Fibroblast of villous mesenchyme (primary cell): ENCODE data around the gene TAS2R50. TPM values are rescaled to one million over a fixed set of nuclear protein-coding genes. Genes with fewer than 3 reads are reported as not detected.
"Not testable (repeated sequence)": the region's sequence is repeated elsewhere in the genome, so short reads cannot be mapped to it uniquely, and the experiment has no call there.

Experiments
- DNase-seq: peaks from one replicate; pipeline ENCODE4 v3.0.0-alpha.2; 2010; ENCODE audit warnings: low read depth
- H3K4me3 ChIP-seq: 2 replicates; pipeline ENCODE4 v1.5.1; 2011; ENCODE audit warnings: low read depth, mild to moderate bottlenecking, low read length
- total RNA-seq: library from RNA; depleted of rRNA; stranded (reverse); fragments of >200 nt; gene quantifications from 2 replicates; pipeline ENCODE4 v1.2.3, GENCODE V29; 2012
- TF ChIP-seq, protein P1 (sequence below): IDR thresholded peaks from 2 replicates; pipeline ENCODE4 v1.5.1; 2012; ENCODE audit warnings: low read depth, mild to moderate bottlenecking, low read length; ENCODE audit not compliant: insufficient read depth

The TAS2R50 gene, protein sequence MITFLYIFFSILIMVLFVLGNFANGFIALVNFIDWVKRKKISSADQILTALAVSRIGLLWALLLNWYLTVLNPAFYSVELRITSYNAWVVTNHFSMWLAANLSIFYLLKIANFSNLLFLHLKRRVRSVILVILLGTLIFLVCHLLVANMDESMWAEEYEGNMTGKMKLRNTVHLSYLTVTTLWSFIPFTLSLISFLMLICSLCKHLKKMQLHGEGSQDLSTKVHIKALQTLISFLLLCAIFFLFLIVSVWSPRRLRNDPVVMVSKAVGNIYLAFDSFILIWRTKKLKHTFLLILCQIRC
- total RNA-seq: 5.8 and 7.3 TPM in 2 replicates

- no peak within 1 kb of the TSS for H3K4me3 ChIP-seq
- no peak for DNase-seq
- TF ChIP-seq, protein P1, sequence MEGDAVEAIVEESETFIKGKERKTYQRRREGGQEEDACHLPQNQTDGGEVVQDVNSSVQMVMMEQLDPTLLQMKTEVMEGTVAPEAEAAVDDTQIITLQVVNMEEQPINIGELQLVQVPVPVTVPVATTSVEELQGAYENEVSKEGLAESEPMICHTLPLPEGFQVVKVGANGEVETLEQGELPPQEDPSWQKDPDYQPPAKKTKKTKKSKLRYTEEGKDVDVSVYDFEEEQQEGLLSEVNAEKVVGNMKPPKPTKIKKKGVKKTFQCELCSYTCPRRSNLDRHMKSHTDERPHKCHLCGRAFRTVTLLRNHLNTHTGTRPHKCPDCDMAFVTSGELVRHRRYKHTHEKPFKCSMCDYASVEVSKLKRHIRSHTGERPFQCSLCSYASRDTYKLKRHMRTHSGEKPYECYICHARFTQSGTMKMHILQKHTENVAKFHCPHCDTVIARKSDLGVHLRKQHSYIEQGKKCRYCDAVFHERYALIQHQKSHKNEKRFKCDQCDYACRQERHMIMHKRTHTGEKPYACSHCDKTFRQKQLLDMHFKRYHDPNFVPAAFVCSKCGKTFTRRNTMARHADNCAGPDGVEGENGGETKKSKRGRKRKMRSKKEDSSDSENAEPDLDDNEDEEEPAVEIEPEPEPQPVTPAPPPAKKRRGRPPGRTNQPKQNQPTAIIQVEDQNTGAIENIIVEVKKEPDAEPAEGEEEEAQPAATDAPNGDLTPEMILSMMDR: no peak
Measured at GRCh38 chr12:10986812-10987211, at the start of gene TAS2R50. Gene TAS2R50 (minus strand): TSS chr12:10986912. CDS start chr12:10986860, 52 bp downstream.

GRCh38 chr12:11033959-11034358 is 47.2 kb upstream of the TAS2R50 start:
- H3K4me3 ChIP-seq, DNase-seq: not testable (repeated sequence)

- DNase-seq: no peak
- H3K4me3 ChIP-seq: no peak within 1 kb of the TSS
- TF ChIP-seq, protein P1: no peak
Measured at GRCh38 chr12:11031307-11031706, 44.6 kb upstream of the TAS2R50 start, which contains the start of gene TAS2R31. Gene TAS2R31 (minus strand): TSS chr12:11031407. CDS start chr12:11031335, 72 bp downstream.

DNA sequence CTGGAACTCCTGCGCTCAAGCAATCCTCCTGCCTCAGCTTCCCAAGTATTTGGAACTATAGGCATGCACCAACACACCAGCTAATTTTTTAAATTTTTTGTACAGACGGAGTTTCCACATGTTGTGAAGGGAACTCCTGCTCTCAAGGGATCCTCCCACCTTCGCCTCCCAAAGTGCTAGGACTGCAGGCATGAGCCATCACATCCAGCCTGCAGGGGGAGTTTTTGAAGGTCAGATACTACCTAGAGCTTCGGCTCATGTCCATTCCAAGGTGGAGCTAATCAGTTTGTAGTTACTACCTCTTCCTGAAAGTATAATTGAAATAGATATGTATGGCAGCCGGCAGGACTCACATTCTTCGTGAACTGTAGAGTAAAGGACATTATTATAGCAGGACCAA is 39.4 kb upstream of the TAS2R50 start:
- no peak overlapping the region for H3K4me3 ChIP-seq
- TF ChIP-seq, protein P1: peak; percentile 30
- DNase-seq: no peak

GRCh38 chr12:11023387-11023786 is 36.7 kb upstream of the TAS2R50 start:
- H3K4me3 ChIP-seq: no peak overlapping the region
- no peak for DNase-seq
- TF ChIP-seq, protein P1: no peak

- no peak within 1 kb of the TSS for H3K4me3 ChIP-seq
- TF ChIP-seq, protein P1: no peak
- DNase-seq: no peak
Measured at GRCh38 chr12:11022520-11022919, 35.8 kb upstream of the TAS2R50 start, which contains the start of gene TAS2R19. Gene TAS2R19 (minus strand): TSS chr12:11022620. CDS start chr12:11022571, 49 bp downstream.

DNA sequence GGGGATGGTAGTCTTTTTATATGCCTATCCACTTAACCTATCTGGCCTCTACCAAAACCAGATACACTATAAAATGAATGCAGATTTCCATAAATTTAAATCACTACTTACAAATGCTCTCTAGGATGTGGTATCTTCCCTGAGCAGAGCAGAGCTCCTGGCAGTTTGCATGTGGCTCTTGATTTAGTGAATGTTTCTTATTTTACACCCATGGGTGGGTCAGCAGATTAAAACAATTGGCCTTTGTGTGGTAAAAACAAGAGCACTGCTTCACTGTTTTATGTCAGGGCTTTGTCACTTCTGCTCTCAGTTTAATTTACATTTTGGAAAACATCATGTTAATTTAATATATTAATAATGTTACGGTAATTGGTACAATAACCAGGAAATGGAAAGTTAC is 30.2 kb upstream of the TAS2R50 start:
- DNase-seq: no peak
- TF ChIP-seq, protein P1: no peak
- no peak overlapping the region for H3K4me3 ChIP-seq
